BE2C (cell line): ENCODE measurements around the gene ARMC9.

Source experiments
- DNase-seq: peaks from one replicate; pipeline ENCODE4 v3.0.0-alpha.2; 2020
- H3K27me3 ChIP-seq: fragments of 250-450 bp; sonication (Bioruptor Pico); 2 replicates; pipeline ENCODE4 v1.5.1; 2020; ENCODE audit warnings: mild to moderate bottlenecking
- H3K36me3 ChIP-seq: fragments of 250-450 bp; sonication (Bioruptor Pico); 2 replicates; pipeline ENCODE4 v1.5.1; 2020; ENCODE audit warnings: mild to moderate bottlenecking
- H3K4me1 ChIP-seq: fragments of 250-450 bp; sonication (Bioruptor Pico); 2 replicates; pipeline ENCODE4 v1.5.1; 2020
- H3K4me3 ChIP-seq: 2 replicates; pipeline ENCODE4 v1.5.1; 2011; ENCODE audit warnings: low read depth, low read length
- H3K9me3 ChIP-seq: fragments of 250-450 bp; sonication (Bioruptor Pico); 2 replicates; pipeline ENCODE4 v1.5.1; 2020
- CTCF ChIP-seq: IDR thresholded peaks from 2 replicates; pipeline ENCODE4 v1.5.1; 2012; ENCODE audit warnings: mild to moderate bottlenecking, low read depth, low read length

ARMC9 gene

DNA sequence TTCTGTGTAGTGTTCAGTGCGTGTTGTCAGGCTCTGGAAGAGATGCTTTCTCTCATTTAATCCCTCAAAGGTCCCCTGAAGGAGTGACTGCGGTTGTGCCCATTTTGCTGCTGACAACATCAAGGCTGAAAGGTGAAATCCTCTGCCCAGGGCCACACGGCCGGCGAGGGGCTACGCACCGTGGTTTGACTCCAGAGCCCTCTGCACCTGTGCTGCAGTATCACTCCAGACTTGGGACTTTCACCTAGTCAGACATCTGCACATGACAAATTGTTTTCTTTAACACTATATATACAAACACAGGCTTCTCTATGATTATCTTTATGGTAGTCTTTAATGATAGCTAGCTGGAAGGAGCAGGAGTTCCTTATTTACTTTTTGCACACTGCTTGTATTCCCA is 90.2 kb downstream of the ARMC9 start:
- no peak for DNase-seq
- Histone ChIP-seq H3K4me1 (peaks cover 3% of the 10 kb centered on the region; the same call in 1 of the 2 replicates), H3K27me3 (no peaks in the 10 kb centered on the region), H3K9me3 (0 out of 2 replicates have a peak, but pooled peaks cover 4% of the 10 kb centered on the region), H3K4me3 (no peak overlapping the region), H3K36me3 (peaks cover 17% of the 10 kb centered on the region)
- no peak for TF ChIP-seq CTCF

DNA sequence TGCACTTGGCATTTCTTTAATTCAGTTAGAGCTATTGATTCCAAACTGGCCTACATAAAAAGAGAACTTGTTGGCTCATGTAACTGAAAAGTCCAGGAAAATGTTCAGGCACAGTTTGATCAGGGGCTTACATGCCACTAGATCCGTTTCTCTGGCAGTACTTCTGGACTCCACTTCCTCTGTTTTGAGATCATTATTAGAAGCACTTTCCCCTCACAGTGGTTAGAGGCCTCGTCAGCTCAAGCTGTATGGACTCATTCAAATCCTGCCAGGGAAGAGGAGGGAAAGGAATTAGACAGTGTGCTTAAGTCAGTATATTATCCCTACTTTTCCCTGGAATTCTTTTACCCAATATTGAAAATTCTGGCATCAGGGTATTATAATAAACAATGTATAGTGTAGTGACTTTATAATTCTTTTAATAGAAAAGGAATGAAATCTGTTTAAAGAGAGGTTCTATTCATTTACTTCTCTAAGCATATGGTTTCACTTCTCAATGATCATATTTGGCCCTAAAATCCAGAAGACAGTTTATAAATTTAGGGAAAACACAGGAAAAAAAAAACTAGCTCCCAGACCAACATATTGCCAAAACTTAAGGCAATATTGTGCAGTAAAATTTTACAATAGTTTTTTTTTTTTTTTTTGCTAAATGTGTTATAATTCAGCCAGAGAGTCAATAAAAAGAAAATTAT is 92.0 kb downstream of the ARMC9 start:
- no peaks in the 10 kb centered on the region for H3K27me3 ChIP-seq
- 0 out of 2 replicates have a peak, but pooled peaks cover 4% of the 10 kb centered on the region for H3K9me3 ChIP-seq
- no peak for DNase-seq
- TF ChIP-seq CTCF = no peak
- H3K4me3 ChIP-seq = no peak overlapping the region
- peaks cover 17% of the 10 kb centered on the region for H3K36me3 ChIP-seq
- H3K4me1 ChIP-seq = peaks cover 3% of the 10 kb centered on the region; the same call in 1 of the 2 replicates

DNA sequence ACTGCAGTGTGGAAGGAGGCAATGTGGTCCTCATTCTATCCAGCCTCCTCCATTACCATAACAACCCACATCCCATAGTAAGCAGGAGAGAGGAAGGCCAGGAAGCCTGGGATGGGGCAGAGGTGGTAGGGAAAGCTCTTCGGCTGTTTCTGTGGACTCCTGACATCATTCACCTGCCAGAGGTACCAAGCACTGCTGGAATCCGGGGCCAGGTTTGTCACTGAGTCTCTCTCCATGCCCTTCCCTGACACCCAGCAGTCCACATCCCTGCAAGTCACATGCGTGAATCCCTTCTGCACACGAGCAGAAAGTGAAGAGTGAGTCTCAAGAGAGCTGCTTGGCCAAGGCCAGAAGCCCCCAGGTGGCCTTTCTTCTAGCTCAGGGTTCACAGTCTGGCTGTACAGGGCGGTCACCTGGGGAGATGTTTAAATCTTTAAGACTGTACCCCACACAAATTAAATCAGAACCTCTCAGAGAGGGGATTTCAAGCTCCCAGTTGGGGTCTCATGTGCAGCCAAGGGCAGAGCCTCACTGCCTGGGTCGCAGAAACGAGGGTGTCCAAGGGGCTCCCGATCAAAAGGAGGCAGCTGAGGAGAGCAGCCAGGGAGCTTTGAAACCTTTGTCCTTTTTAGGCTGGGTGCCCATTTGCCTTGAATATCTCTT is 94.2 kb downstream of the ARMC9 start:
- no peak overlapping the region for H3K4me3 ChIP-seq
- no peaks in the 10 kb centered on the region for H3K9me3 ChIP-seq
- TF ChIP-seq CTCF = no peak
- H3K4me1 ChIP-seq = peaks cover 2% of the 10 kb centered on the region; the same call in 1 of the 2 replicates
- no peak for DNase-seq
- peaks cover 21% of the 10 kb centered on the region for H3K36me3 ChIP-seq
- no peaks in the 10 kb centered on the region for H3K27me3 ChIP-seq

DNA sequence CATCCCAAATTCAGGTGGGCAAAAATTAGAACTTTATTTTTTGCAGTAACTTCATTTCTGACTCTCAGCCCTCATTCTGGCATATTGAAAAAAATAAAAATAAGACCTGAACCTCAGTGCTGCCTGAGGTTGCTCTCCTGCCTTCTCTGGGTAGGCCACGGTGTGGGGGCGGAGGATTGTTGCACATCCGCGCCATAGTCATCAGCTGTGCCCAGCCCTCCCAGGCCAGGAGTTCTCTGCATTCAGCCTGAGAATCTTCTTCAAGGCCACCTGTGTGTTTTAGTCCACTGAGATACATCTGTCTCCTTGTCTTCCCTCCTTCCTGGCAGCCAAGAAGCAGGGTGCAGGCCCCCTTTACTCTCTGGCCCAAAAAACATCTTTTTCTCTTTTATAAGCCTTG is 94.7 kb downstream of the ARMC9 start:
- TF ChIP-seq CTCF = no peak
- Histone ChIP-seq H3K27me3 (no peaks in the 10 kb centered on the region), H3K4me1 (peaks cover 2% of the 10 kb centered on the region; the same call in 1 of the 2 replicates)

GRCh38 chr2:231294116-231294515 is 95.7 kb downstream of the ARMC9 start:
- Histone ChIP-seq H3K4me1 (peaks cover 2% of the 10 kb centered on the region; the same call in 1 of the 2 replicates), H3K4me3 (no peak overlapping the region), H3K27me3 (no peaks in the 10 kb centered on the region), H3K9me3 (no peaks in the 10 kb centered on the region), H3K36me3 (peaks cover 15% of the 10 kb centered on the region)
- TF ChIP-seq CTCF = no peak
- DNase-seq = no peak

More for the DNA sequence above, 94.7 kb downstream of the ARMC9 start:
- Histone ChIP-seq H3K4me3 (no peak overlapping the region), H3K9me3 (no peaks in the 10 kb centered on the region), H3K36me3 (peaks cover 21% of the 10 kb centered on the region)
- no peak for DNase-seq
